GM19395 (cell line): ENCODE measurements around the gene ATP1A3.

Experiments
- ATAC-seq: cut with Tn5 transposase; IDR thresholded peaks from one replicate; pipeline ENCODE4 v1.9.1; 2021; ENCODE audit warnings: mild to moderate bottlenecking, moderate library complexity; ENCODE audit not compliant: unreplicated experiment

Gene ATP1A3

DNA sequence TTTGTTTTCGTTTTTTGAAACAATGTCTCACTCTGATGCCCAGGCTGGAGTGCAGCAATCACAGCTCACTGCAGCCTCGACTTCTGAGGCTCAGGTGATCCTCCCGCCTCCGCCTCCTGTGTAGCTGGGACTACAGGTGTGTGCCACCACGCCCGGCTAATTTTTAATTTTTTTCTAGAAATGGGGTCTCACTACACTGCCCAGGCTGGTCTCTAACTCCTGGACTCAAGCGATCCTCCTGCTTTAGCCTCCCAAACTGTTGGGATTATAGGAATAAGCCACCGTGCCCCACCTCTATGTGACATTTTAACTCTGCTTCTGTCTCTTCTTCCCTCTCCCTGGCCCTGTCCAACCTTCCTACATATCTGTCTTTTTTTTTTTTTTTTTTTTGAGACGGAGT lies 5.1 kb downstream of the ATP1A3 start:
- ATAC-seq: no peak

GRCh38 chr19:41987141-41987860 lies 6.7 kb downstream of the ATP1A3 start:
- ATAC-seq: no peak

- no peak for ATAC-seq
These were observed 9.1 kb downstream of the ATP1A3 start for GRCh38 chr19:41984961-41985360.

DNA sequence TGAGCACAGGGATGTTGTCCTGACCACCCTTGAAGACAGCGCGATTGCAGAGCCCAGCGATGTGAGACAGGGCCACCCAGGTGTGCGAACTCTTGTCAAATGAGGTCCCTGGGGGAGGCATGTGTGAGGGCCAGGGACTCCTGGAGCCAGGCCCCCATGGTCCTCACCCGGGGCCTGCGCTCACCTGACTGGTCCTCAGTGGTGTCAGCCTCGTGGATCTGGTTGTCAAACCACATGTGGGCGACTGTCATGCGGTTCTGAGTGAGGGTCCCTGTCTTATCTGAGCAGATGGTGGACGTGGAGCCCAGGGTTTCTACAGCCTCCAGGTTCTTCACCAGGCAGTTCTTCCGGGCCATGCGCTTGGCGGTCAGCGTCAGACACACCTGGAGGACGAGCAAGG lies 12.3 kb downstream of the ATP1A3 start:
- no peak for ATAC-seq

- no peak for ATAC-seq
These were observed 15.6 kb downstream of the ATP1A3 start for GRCh38 chr19:41978470-41978869.

DNA sequence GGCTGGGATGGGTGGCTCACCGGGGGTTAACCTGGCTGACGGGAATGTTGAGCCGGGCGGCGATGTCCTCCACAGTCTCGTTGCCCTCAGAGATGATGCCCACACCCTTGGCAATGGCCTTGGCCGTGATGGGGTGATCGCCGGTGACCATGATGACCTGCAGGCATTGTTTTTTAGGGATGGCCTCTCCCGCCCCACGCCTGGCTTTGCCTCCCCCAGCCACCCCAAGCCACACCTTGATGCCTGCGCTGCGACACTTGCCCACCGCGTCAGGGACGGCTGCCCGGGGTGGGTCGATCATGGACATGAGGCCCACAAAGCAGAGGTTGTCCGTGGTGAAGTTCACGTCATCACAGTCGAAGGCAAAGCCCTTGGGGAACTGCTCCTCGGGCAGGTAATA lies 16.1 kb downstream of the ATP1A3 start:
- no peak for ATAC-seq

- ATAC-seq: no peak
These were observed 19.4 kb downstream of the ATP1A3 start for GRCh38 chr19:41974652-41975051.

- ATAC-seq: no peak
These were observed 22.7 kb downstream of the ATP1A3 start for GRCh38 chr19:41971363-41971762.

DNA sequence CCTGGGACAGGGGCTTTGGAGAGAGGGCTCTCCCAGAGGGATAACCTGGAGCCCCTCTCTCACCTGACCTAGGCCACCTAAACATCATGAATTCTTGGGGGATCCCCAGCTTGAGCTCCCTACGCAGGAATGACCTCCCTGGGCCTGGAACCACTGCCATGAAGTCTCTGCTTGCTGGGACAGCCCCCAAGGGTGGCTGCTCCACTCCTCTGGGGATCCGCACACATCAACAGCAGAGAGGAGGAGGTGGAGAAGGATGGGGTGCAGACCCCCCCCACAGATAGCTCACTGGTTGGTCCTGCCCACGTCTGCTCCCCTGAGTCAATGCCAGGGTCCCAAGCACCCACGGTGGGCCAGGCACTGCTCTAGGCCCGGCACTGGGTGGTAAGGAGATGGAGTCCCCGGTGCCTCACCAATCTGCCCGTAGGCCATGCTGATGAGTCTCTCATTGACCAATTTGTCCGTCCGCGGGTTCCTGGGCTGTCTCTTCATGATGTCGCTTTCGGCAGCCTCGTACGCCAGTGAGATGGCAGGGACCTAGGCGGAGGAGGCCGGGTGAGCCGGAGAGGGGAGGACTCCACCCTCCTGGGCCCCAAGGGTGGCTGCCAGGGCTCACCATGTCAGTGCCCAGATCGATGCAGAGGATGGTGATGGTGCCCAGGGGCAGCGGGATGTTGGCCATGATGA lies 24.1 kb downstream of the ATP1A3 start:
- ATAC-seq: no peak

DNA sequence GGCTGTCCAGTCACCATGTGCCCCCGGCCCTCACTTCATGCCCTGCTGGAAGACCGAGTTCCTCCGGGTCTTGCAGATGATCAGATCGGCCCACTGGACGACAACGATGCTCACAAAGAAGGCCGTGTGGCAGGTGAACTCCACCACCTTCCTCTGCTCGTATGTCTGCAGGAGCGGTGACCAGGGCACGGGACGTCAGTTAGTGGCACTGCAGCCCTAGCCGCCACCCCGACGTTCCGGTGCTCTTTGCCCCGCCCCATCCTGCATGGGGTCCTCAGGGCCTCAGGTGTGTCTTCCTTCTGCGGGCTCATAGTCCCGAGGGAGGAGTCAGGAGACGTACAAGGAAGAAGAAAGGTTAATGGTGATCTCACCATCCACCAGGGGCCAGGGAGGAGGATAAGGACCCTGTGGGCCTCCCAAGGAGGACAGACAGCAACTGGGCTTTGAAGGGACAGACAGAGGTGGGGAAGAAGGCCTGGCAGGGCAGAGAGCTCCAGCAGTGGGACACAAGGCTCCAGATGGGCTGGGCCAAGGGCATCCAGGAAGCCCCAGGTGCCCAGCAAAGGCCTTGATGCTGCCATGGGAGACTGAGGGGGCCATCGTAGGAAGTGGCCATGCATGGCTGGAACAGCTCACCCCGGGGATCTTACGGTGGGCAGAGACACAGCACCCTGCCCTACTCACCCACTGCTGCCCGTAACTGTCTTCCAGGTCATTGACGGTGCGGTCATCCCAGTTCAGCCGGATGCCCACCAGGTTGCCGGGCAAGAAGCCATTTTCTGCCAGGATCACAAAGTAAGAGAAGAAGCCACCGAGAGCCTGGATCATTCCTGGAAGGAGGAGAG lies 25.1 kb downstream of the ATP1A3 start:
- ATAC-seq: no peak

GRCh38 chr19:41967054-41967783 lies 26.8 kb downstream of the ATP1A3 start:
- no peak for ATAC-seq

- no peak for ATAC-seq
These were observed 28.9 kb downstream of the ATP1A3 start for GRCh38 chr19:41965106-41965505.

GRCh38 chr19:41960973-41961372 lies 33.1 kb downstream of the ATP1A3 start:
- no peak for ATAC-seq

GRCh38 chr19:41959056-41960053 lies 34.7 kb downstream of the ATP1A3 start, which contains the start of gene RABAC1:
TSS of gene RABAC1 (minus strand) at chr19:41959321. CDS start at chr19:41959292, 29 bp downstream.
- peak; percentile 78 for ATAC-seq

DNA sequence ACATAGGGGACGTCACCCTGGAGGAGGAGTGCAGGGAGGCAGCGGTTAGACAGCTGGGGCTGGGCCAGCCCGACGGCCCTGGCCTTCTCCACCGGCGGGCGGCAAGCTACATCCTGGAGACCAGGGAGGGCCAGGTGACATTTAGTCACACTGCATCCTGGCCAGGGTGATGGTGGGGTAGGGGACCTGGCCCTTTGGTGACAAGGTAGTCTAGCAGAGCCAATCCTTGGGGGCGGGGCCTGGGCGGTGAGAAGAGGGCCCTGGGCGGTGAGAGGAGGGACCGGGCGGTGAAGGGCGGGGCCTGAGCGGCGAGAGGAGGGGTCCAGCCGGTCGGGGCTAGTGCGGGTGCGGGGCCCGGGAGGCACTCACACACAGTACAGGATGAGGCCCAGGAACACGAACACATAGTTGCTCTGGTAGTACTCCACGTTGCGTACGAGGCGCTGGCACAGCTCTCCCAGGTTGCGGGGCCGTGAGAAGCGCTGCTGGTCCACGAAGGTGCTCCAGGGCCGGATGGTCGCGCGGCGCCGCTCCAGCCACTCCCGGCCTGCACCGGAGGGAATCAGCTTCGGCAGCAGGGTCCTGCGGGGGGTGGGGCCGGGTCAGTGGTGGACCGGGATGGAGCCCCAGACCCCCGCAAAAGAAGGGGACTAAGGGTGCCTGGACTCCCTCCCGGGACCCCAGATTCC lies 35.5 kb downstream of the ATP1A3 start:
- peak; percentile 63 for ATAC-seq

DNA sequence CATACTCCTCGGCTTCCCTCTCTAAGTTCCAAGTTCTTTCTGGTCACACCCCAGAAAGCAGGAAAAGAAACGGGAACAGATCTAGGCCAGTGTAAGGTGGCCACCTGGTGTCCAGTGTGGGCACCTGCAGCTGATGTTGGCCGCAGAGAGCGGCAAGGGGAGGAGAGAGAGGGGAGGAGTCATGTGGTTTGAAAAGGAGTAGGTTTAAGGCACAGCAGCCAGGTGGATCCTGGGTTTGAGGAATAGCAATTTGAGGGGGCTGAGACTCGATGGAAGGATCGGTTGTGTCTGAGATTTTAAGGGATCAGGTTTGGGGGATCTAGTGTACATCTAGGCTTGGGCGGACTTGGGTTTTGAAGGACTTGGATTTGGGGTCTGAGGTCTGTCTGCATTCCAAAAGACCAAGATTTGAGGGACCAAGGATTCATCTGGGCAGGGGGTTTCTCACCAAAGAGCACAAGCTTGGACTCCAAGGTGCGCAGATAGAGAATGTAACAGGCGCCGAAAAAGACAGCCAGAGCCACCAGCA lies 36.1 kb downstream of the ATP1A3 start:
- ATAC-seq: no peak

DNA sequence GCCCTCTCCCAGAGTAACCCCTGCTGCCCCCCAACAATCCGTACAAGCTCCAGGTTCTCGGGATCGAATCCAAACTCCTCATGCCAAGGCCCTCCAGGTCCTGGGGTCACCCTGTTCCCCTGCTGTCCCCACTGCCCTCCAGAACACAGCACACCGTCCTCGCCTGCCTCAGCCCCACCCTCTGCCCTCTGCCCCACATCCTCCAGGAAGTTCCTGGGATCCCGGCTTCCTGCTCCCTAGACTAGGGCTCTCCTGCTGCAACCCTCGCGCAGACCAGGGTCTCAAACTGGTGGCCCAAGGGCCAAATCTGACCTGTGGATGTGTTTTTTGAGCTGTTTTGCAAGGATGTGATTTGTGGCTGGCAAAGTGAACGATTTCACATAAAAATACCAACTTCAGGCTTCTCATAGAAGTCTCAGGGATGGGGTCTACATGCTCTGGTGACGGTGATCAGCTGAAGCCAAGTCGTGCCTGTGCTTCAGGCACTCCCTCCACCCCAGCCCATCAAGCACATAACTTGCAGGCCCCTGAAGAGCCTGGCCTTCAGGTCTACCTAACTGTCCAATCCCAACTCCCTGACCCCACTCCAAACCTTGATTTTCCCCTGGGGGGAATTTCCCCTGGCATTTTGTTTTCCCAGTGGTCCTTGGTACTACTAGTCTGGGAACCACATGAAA lies 36.7 kb downstream of the ATP1A3 start:
- no peak for ATAC-seq

- ATAC-seq: no peak
These were observed 37.4 kb downstream of the ATP1A3 start for GRCh38 chr19:41956621-41957020.
